GM12874 (cell line): ENCODE results near the gene PACS1.

Source experiments
- TF ChIP-seq, protein P1 (sequence below): IDR thresholded peaks from 2 replicates; pipeline ENCODE4 v1.5.1; 2011; ENCODE audit warnings: low read depth, mild to moderate bottlenecking, control low read depth, low read length, moderate library complexity; ENCODE audit not compliant: insufficient read depth

PACS1 gene

DNA sequence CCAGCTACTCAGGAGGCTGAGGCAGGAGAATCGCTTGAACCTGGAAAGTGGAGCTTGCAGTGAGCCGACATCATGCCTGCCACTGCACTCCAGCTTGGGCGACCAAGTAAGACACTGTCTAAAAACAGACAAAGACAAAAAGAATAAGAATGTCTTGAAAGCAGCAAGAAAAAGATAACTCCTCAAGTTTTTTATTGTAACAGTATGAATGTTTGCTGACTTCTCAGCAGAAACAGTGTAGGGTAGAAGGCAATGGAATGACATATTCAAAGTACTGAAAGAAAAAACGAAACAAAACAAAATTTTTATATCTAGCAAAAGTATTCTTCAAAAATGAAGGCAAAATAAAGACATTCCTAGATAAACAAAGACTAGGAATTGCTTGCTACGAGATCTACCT, 76.9 kb downstream of the PACS1 start:
- TF ChIP-seq, protein P1, sequence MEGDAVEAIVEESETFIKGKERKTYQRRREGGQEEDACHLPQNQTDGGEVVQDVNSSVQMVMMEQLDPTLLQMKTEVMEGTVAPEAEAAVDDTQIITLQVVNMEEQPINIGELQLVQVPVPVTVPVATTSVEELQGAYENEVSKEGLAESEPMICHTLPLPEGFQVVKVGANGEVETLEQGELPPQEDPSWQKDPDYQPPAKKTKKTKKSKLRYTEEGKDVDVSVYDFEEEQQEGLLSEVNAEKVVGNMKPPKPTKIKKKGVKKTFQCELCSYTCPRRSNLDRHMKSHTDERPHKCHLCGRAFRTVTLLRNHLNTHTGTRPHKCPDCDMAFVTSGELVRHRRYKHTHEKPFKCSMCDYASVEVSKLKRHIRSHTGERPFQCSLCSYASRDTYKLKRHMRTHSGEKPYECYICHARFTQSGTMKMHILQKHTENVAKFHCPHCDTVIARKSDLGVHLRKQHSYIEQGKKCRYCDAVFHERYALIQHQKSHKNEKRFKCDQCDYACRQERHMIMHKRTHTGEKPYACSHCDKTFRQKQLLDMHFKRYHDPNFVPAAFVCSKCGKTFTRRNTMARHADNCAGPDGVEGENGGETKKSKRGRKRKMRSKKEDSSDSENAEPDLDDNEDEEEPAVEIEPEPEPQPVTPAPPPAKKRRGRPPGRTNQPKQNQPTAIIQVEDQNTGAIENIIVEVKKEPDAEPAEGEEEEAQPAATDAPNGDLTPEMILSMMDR, result no peak

DNA sequence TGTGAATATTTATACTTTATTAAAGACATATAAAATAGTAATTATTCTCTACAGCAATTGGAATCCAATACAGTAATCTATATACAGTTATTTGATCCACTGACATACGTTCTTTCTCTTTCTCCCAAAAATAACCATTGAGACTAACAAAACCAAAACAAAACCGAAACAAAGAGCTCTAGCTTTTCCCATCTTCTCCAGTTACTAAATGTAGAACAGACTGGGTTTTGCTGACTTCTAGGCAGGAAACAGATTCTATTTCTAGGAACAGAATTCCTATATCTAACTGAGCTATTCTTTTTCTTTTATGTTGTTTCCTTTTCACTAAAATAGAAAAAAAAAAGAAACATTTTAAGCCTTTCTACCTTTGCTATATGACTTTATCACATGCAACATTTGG, 80.1 kb downstream of the PACS1 start:
- TF ChIP-seq, protein P1, result no peak

DNA sequence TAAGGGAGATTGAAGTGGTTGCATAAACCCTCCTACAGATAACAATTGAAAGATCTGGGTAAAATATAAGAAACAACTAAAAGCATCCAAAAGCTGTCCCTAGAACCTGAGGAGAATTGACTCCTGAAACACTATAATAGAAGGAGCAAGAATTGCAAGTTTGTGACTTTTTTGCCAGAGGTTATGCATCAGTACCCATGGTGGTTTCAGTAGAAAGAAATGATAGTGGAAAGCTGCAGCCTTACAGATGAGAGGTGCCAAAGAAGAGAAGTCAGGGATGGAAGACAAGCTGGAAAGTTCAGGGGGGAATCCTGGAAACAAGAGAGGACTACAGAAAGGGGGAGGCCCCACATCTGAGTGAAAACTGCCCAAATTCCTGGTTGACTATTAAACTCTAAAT, 80.7 kb downstream of the PACS1 start:
- TF ChIP-seq, protein P1, result no peak

DNA sequence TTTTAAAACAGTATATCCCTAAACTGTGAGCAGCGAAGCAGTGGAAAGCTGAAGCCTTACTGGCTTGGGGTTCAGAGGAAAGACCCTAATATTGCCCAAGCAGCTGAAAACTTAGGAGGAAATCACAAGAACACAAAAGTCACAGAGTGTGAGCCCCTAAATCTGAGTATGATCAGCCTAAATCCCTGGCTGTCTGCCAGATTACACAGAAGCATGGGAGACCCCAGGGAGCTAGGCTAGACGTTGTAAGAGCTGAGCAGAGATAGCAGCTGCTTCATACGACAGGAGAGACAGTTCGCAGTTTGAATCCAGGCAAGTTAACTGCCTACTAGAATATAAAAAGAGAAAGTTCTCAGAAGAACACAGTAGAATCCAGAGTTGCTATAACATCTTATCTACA, 81.2 kb downstream of the PACS1 start:
- TF ChIP-seq, protein P1, result no peak

DNA sequence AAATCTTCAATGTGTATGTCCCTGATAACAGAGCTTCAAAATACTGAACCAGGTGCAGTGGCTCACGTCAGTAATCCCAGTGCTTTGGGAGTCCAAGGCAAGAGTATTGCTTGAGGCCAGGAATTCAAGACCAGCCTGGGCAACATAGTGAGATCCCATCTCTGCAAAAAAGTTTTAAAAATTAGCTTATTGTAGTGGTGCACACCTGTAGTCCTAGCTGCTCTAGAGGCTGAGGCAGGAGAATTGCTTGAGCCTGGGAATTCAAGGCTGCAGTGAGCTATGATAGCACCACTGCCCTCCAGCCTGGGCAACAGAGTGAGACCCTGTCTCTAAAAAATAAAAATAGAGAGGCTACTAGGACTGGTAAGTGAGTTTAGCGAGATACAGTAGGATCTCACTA, 84.0 kb downstream of the PACS1 start:
- TF ChIP-seq, protein P1, result no peak

DNA sequence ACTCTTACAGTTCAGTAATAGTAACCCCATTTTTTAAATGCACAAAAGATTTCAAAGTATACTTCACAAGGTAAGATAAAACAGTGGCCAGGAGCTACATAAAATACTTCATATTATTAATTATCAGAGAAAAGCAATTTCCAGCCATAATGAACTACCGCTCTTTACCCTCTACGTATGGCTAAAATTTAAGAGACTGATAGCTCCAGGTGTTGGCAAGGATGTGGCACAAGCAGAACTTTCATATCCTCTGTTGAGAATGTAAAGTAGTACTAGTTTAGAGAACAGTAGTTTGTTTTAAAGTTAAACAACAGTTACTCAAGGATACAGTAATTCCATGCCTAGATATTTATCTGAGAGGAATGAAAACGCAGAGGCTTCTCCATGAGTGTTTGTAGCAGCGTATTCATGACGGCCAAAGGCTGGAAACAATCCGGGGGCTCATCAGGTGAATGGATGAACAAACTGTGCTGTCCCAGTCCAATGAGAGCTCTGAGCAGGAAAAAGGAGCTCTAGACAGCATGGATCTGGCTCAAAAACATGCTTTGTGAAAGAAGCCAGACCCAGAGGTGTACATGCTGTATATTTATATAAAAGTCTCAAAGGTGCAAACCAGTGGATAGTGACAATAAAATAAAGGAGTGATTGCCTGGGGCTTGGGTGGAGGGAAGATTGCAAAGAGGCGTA, 85.5 kb downstream of the PACS1 start:
- TF ChIP-seq, protein P1, result no peak

DNA sequence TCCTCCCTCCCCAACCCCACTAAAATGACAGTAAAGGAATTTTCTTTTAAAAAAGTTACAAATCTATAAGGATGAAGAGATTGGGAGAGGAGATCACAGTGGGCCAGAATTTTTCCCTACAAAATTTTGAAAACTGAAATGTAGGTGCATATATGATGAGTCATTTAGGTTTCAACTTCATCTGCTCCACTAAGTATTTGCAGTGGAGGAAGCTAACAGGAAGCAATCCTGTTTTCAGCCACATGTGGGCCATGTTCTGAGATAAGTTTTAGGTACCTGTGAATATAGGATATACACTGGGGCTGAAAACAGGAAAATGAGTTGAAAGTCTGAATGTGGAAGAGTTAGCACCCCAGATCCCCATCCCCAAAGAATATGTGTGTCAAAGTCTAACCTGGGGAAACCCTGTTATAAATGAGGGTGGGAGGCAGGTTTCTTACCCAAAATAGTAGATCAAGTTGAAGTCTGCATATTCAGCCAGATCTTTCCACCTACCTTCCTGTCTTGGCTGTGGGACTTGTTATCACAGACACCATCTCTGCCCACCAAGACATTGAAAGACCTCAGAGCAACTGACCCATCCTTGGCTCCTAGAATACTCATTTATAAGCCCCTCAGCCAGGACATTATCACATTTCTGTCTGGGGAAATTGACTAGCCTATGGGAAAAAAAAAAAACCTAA, 87.3 kb downstream of the PACS1 start:
- TF ChIP-seq, protein P1, result no peak
